GM21619 (cell line): Measurements from ENCODE around the gene CALML3.

Experiments
- ATAC-seq: cut with Tn5 transposase; IDR thresholded peaks from one replicate; pipeline ENCODE4 v1.9.1; 2021; ENCODE audit not compliant: unreplicated experiment

Gene CALML3

GRCh38 chr10:5490698-5491464, 33.9 kb upstream of the CALML3 start:
- no peak for ATAC-seq

GRCh38 chr10:5491477-5491876, 33.3 kb upstream of the CALML3 start:
- ATAC-seq, result no peak

GRCh38 chr10:5492322-5492855, 32.4 kb upstream of the CALML3 start:
- ATAC-seq, result no peak

- no peak for ATAC-seq
Measured at GRCh38 chr10:5492929-5493576, 31.7 kb upstream of the CALML3 start.

GRCh38 chr10:5493691-5494090, 31.1 kb upstream of the CALML3 start:
- no peak for ATAC-seq

DNA sequence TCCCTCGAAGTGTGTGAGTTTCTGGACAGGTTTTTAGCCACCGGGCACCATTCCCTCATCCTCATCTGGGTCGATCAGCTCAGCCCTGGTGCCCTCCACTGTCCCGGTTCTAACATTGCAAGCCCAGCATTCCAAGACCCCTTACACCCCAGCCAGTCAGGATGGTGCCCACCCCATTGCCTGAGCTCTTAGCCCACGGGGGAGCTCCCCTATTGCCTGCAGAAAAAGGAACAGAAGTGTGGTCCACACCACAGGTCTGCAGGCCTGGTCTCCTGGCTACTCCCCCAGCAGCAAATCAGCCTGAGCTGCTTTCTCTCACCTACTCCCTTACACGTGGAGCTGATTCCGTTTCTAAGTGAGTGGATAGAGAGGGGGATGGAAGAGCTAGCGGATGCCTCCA, 30.1 kb upstream of the CALML3 start:
- ATAC-seq, result no peak

- ATAC-seq, result no peak
Measured at GRCh38 chr10:5496261-5497250, 28.2 kb upstream of the CALML3 start.

DNA sequence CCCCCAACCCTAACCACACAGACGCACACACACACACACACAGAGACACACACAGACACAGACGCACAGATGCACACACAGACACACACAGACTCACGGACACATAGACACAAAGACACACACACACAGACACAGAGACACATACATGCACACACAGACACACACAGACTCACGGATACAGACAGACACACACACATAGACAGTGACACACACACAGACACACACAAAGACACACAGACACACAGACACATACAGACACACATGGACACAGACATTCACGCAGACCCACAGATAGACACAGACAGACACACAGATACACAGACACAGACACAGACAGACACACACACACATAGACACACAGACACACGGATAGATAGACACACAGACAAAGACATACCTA, 27.5 kb upstream of the CALML3 start:
- ATAC-seq, result no peak

DNA sequence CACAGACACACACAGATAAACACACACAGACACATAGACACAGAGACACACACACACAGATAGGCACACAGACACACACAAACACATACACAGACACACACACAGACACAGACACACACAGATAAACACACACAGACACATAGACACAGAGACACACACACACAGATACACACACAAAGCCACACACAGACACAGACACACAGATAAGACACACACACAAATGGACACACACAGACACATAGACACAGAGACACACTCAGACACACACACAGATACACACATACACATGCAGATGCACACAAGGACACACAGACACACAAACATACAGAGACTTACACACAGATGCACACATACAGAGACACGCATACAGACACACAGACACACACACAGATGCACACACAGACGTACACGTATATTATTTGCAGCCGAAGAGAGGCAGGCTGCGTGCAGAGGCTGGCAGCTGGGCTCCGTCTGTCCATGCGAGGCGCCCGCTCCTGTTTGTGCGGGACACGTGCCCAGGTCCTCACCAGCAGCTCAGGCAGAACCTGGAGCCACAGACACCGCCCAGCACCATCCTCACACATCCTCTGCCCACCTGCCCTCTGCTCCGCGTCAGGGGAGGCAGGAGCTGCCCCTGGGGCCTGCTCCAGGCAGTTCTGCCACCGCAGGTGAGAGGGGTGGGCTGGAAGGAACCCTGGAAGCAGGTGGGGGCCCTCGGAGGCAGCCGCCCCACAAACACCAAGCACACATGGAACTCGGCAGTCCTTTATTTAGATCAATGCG, 26.6 kb upstream of the CALML3 start:
- no peak for ATAC-seq

DNA sequence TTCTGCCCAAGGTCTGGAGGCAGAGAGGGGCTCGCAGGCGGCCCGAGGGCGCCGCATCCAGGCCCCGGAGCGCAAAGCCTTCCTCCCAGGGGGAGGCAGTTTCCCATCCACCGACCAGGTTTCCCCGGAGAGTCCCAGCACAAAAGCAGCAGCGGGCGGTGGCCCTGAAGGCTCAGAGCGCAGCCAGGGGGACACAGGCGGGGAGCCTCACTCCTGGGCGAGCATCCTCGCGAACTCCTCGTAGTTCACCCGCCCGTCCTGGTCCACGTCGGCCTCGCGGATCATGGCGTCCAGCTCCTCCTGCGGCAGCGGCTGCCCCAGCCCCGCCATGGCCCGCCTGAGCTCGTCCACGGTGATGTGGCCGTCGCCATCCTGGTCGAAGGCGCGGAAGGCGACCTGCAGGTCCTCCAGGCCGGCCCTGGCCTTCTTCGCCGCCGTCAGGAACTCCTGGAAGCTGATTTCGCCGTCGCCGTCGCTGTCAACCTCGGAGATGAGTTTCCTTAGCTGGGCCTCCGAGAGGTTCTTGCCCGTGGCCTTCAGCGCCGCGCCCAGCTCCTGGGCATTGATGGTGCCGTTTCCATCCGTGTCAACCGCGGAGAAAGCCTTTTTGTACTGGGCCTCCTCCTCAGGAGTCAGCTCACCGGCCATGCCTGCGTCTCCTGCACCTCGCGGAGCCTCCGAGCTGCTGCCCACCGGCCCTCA, 25.8 kb upstream of the CALML3 start:
- no peak for ATAC-seq

- no peak for ATAC-seq
Measured at GRCh38 chr10:5499493-5500140, 25.1 kb upstream of the CALML3 start, which contains the start of gene CALML5. Gene CALML5 (minus strand): TSS chr10:5499570. CDS start chr10:5499438, 132 bp downstream.

- ATAC-seq, result no peak
Measured at GRCh38 chr10:5500162-5500670, 24.5 kb upstream of the CALML3 start.

- no peak for ATAC-seq
Measured at GRCh38 chr10:5500910-5501309, 23.9 kb upstream of the CALML3 start.

GRCh38 chr10:5502061-5502521, 22.7 kb upstream of the CALML3 start:
- no peak for ATAC-seq

DNA sequence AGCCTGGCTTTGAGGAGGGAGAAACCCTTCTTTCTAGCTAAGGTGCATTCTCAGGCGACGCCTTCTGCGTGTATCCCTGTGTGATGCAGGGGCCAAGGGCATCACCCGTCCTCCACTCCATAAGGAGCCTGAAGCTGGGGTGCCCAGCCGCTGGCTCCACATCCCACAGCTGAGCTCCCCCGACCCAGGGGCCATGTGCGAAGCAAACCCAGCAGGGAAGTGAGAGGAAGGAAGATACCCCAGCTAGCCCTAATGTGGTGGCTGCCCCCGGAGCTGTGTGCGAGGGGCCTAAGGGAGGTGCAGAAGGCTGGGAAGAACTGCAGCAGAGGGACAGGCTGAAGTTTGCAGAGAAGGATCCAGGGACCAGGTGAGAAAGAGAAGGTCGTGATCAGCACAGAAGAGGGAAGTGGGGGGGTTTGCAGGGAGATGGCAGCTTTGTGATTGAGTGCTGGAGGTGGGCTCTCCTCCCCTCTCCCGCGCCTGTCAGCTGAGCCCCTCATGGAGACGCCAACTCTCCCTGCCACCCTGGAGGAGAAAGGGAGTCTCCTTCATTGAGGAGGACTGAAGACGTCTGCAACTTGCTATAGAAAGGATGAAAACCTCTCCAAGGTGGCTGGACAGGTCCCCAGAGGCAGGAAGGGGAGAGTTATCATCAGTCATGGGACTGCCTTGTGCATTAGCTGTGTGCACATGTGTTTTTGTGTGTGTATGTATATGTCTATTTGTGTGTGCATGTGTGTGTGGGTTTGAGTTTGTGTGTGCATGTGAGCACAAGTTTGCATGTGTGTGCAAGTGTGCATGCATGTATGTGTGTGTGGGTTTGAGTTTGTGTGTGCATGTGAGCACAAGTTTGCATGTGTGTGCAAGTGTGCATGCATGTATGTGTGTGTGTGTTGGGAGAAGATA, 21.9 kb upstream of the CALML3 start:
- ATAC-seq, result no peak

DNA sequence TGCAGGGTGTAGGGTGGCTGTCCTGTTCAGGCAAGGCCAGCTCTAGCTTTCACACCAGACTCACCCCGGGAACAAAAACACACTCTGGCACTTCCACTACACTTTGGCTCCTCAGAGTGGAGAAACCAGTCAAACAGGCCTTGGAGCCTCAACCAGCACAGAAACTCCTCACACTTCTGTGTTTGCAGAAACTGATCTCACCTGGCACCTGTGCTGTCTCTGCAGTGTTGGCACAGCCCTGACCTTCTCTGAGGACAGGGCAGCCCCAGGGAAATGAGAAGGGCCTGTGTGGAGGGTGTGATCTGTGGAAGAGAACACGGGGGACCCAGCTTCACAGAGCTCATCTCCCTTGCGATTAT, 21.3 kb upstream of the CALML3 start:
- ATAC-seq, result no peak

DNA sequence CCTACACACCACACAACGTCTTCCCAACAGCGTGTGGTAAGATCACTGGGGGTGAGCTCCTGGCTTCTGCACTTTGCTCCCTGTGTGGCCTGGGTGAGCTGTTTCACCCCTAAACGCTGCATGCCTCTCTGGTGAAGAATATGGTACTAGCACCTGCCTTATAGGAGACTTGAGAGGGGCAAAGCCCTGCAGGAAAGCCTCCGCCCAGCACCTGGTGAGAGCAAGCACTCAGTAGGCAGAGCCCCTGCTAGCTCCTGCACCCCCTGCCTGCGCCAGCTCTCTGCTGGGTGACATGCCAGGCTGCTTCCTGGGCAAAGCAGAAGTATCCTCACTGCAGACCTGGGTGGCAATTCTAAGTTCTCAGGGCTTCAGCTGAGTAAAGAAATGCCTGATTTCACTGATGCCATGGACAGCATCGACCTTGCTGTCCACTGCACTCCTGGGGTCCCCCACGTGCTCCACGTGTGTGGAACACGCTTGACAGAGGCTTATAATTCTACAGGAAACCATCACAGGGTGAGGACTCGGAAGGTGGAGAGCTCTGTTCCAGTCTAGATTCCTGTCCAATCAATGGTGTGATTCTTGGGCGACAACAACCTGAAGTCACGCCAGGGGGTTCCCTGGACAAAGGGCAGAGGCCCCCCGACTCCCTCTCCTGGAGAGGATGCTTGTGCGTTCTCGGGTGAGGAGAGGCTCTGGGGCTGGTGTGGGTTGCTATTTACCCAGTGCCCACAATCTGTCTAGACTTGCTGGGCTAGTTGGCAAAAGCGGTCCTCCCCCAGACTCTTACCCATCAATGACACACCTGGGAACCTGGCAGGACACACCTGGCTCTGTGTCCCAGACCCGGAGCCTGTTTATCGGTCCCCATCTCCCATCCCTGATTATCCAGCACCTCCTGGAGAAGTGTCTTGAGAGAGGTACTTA, 20.4 kb upstream of the CALML3 start:
- ATAC-seq, result no peak
